Measurements from ENCODE around the gene USP2. TPM values are rescaled to one million over a fixed set of nuclear protein-coding genes. Genes with fewer than 3 reads are reported as not detected.
A peak's percentile ranks its signal among the peaks of the same experiment; 100 is the strongest.

USP2 gene
- total RNA-seq, 1 donor from 2014 or later = 2.0 TPM

GRCh38 chr11:119361056-119361787 lies 20.3 kb downstream of the USP2 start:
- Histone ChIP-seq H3K27me3 (ENCODE audit: control insufficient read depth, insufficient read depth, low read length) (peaks cover 6% of the 10 kb centered on the region), H3K4me3 (ENCODE audit: low read depth, low read length) (no peak overlapping the region), H3K36me3 (ENCODE audit: control insufficient read depth, insufficient read depth, low read length) (no peaks in the 10 kb centered on the region)
- DNase-seq (ENCODE audit: low read depth) = peak; percentile 78
- TF ChIP-seq CTCF (IDR thresholded peaks at IDR 0.05; ENCODE audit: insufficient read depth, low read length, poor library complexity, severe bottlenecking) = no peak

- peaks cover 5% of the 10 kb centered on the region for H3K27me3 ChIP-seq (ENCODE audit: control insufficient read depth, insufficient read depth, low read length)
- H3K4me3 ChIP-seq (ENCODE audit: low read depth, low read length) = no peak overlapping the region
- DNase-seq (ENCODE audit: low read depth) = no peak
- no peak for TF ChIP-seq CTCF (IDR thresholded peaks at IDR 0.05; ENCODE audit: insufficient read depth, low read length, poor library complexity, severe bottlenecking)
- no peaks in the 10 kb centered on the region for H3K36me3 ChIP-seq (ENCODE audit: control insufficient read depth, insufficient read depth, low read length)
Observed at GRCh38 chr11:119359365-119360214, 21.9 kb downstream of the USP2 start.

- Histone ChIP-seq H3K4me3 (ENCODE audit: low read depth, low read length) (peak overlapping the region; percentile 32), H3K36me3 (ENCODE audit: control insufficient read depth, insufficient read depth, low read length) (no peaks in the 10 kb centered on the region), H3K27me3 (ENCODE audit: control insufficient read depth, insufficient read depth, low read length) (no peaks in the 10 kb centered on the region)
- no peak for TF ChIP-seq CTCF (IDR thresholded peaks at IDR 0.05; ENCODE audit: insufficient read depth, low read length, poor library complexity, severe bottlenecking)
- DNase-seq (ENCODE audit: low read depth) = no peak
Observed at GRCh38 chr11:119357074-119357473, 24.4 kb downstream of the USP2 start.

- Histone ChIP-seq H3K36me3 (ENCODE audit: control insufficient read depth, insufficient read depth, low read length) (no peaks in the 10 kb centered on the region), H3K27me3 (ENCODE audit: control insufficient read depth, insufficient read depth, low read length) (no peaks in the 10 kb centered on the region), H3K4me3 (ENCODE audit: low read depth, low read length) (peak overlapping the region; percentile 32)
- TF ChIP-seq CTCF (IDR thresholded peaks at IDR 0.05; ENCODE audit: insufficient read depth, low read length, poor library complexity, severe bottlenecking) = peak; percentile 81
- DNase-seq (ENCODE audit: low read depth) = no peak
Observed at GRCh38 chr11:119356349-119357031, 25.0 kb downstream of the USP2 start.

GRCh38 chr11:119355091-119355843 lies 26.2 kb downstream of the USP2 start:
- DNase-seq (ENCODE audit: low read depth) = no peak
- Histone ChIP-seq H3K27me3 (ENCODE audit: control insufficient read depth, insufficient read depth, low read length) (peaks cover 2% of the 10 kb centered on the region), H3K36me3 (ENCODE audit: control insufficient read depth, insufficient read depth, low read length) (no peaks in the 10 kb centered on the region), H3K4me3 (ENCODE audit: low read depth, low read length) (no peak overlapping the region)
- TF ChIP-seq CTCF (IDR thresholded peaks at IDR 0.05; ENCODE audit: insufficient read depth, low read length, poor library complexity, severe bottlenecking) = no peak

Data from kidney epithelial cell (primary cell).